IMR-90 (cell line): Measurements from ENCODE around the gene MYO1H.

ENCODE experiments used
- CEBPB ChIP-seq: IDR thresholded peaks from 2 replicates; pipeline ENCODE4 v1.6.1; 2012; ENCODE audit warnings: low read depth, low read length, improper control_type of control experiment
- CHD1 ChIP-seq: IDR thresholded peaks from 2 replicates; pipeline ENCODE4 v1.6.1; 2012; ENCODE audit warnings: low read depth, low read length, improper control_type of control experiment
- FOS ChIP-seq: fragments of 150-350 bp; IDR thresholded peaks from 2 replicates; pipeline ENCODE4 v1.6.1; 2016; ENCODE audit warnings: low read depth, low read length
- MAZ ChIP-seq: IDR thresholded peaks from 2 replicates; pipeline ENCODE4 v1.6.1; 2012; ENCODE audit warnings: low read depth, mild to moderate bottlenecking, low read length, improper control_type of control experiment, moderate library complexity, borderline replicate concordance
- NFE2L2 ChIP-seq: fragments of 150-350 bp; IDR thresholded peaks from 2 replicates; pipeline ENCODE4 v1.6.1; 2016; ENCODE audit warnings: low read depth, mild to moderate bottlenecking, low read length
- POLR2A ChIP-seq: IDR thresholded peaks from 2 replicates; pipeline ENCODE4 v1.6.1; 2012; ENCODE audit warnings: mild to moderate bottlenecking, low read depth, low read length
- RAD21 ChIP-seq: IDR thresholded peaks from 2 replicates; pipeline ENCODE4 v1.6.1; 2012; ENCODE audit warnings: low read length, improper control_type of control experiment
- RFX5 ChIP-seq: IDR thresholded peaks from 2 replicates; pipeline ENCODE4 v1.8.0; 2012; ENCODE audit warnings: low read depth, mild to moderate bottlenecking, low read length, moderate library complexity
- SMC3 ChIP-seq: fragments of 150-350 bp; IDR thresholded peaks from 2 replicates; pipeline ENCODE4 v1.6.1; 2016; ENCODE audit warnings: low read depth, mild to moderate bottlenecking, antibody characterized with exemption, low read length, moderate library complexity
- TF ChIP-seq, protein P1 (sequence below): conservative IDR thresholded peaks from 2 replicates; pipeline ENCODE4 v1.5.1; 2012; ENCODE audit warnings: mild to moderate bottlenecking, low read depth, low read length, improper control_type of control experiment
- TF ChIP-seq, protein P2 (sequence below): fragments of 150-350 bp; IDR thresholded peaks from 2 replicates; pipeline ENCODE4 v1.6.1; 2017; ENCODE audit warnings: mild to moderate bottlenecking, antibody characterized with exemption, low read length, low read depth
- TF ChIP-seq, protein P3 (sequence below): fragments of 150-350 bp; IDR thresholded peaks from 2 replicates; pipeline ENCODE4 v1.6.1; 2016; ENCODE audit warnings: low read depth, mild to moderate bottlenecking, low read length, moderate library complexity, borderline replicate concordance

DNA sequence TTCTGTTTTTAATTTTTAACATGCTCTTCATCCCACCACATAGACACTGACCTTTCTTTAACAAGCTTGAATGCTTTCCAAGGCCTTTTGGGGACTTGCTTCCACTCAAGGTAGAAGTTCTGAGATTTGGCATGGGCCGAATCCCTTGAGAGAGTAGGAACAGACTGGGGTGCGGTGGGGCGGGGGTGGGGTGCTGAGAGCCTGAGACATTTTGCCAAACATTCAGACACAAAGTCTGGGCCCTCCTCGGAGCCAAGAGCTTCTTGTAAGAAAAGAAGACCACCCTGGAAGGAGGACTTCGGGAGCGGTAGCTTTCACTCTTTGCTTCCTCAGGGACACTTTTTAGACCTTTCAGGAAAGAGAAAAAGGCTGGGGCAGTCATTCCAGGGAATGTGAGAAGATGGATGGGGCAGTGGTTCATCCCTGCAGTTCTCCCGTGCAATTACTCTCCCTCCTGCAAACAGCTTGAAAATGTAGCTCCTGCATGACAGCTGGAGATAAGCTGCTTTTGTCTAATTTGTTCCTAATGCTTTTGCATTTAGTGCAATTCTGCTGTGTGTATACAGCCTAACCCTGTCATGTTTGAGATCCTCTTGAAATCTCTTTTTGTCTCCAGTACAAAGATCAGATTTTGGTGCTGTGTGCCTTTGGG is 16.3 kb upstream of the MYO1H start:
- TF ChIP-seq POLR2A = no peak
- TF ChIP-seq, protein P1, sequence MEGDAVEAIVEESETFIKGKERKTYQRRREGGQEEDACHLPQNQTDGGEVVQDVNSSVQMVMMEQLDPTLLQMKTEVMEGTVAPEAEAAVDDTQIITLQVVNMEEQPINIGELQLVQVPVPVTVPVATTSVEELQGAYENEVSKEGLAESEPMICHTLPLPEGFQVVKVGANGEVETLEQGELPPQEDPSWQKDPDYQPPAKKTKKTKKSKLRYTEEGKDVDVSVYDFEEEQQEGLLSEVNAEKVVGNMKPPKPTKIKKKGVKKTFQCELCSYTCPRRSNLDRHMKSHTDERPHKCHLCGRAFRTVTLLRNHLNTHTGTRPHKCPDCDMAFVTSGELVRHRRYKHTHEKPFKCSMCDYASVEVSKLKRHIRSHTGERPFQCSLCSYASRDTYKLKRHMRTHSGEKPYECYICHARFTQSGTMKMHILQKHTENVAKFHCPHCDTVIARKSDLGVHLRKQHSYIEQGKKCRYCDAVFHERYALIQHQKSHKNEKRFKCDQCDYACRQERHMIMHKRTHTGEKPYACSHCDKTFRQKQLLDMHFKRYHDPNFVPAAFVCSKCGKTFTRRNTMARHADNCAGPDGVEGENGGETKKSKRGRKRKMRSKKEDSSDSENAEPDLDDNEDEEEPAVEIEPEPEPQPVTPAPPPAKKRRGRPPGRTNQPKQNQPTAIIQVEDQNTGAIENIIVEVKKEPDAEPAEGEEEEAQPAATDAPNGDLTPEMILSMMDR = no peak
- no peak for TF ChIP-seq CHD1
- TF ChIP-seq RFX5 = no peak
- TF ChIP-seq CEBPB = no peak
- TF ChIP-seq, protein P2, sequence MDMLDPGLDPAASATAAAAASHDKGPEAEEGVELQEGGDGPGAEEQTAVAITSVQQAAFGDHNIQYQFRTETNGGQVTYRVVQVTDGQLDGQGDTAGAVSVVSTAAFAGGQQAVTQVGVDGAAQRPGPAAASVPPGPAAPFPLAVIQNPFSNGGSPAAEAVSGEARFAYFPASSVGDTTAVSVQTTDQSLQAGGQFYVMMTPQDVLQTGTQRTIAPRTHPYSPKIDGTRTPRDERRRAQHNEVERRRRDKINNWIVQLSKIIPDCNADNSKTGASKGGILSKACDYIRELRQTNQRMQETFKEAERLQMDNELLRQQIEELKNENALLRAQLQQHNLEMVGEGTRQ = no peak
- no peak for TF ChIP-seq RAD21
- TF ChIP-seq, protein P3, sequence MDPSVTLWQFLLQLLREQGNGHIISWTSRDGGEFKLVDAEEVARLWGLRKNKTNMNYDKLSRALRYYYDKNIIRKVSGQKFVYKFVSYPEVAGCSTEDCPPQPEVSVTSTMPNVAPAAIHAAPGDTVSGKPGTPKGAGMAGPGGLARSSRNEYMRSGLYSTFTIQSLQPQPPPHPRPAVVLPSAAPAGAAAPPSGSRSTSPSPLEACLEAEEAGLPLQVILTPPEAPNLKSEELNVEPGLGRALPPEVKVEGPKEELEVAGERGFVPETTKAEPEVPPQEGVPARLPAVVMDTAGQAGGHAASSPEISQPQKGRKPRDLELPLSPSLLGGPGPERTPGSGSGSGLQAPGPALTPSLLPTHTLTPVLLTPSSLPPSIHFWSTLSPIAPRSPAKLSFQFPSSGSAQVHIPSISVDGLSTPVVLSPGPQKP = no peak
- TF ChIP-seq SMC3 = no peak
- no peak for TF ChIP-seq MAZ
- TF ChIP-seq FOS = no peak
- TF ChIP-seq NFE2L2 = no peak
